HG03457 (cell line): ENCODE measurements around the gene CEP78.

ENCODE experiments used
- ATAC-seq: cut with Tn5 transposase; IDR thresholded peaks from one replicate; pipeline ENCODE4 v1.9.1; 2021; ENCODE audit warnings: moderate number of reproducible peaks; ENCODE audit not compliant: unreplicated experiment

CEP78 gene

GRCh38 chr9:78326564-78326963, 90.7 kb downstream of the CEP78 start:
- ATAC-seq: no peak
